ENCODE results near the gene BEX4.

Gene BEX4

GRCh38 chrX:103210056-103210455 is 4.9 kb upstream of the BEX4 start:
- H3K9me2 ChIP-seq (replicated peaks; ENCODE audit: control insufficient read depth, low read length), result no peaks in the 10 kb centered on the region
- H3F3A ChIP-seq (ENCODE audit: control insufficient read depth, insufficient read depth), result no peaks in the 10 kb centered on the region
- H3K4me1 ChIP-seq (ENCODE audit: control insufficient read depth, low read length), result no peaks in the 10 kb centered on the region
- H3K36me3 ChIP-seq (ENCODE audit: control insufficient read depth, low read length), result no peaks in the 10 kb centered on the region
- no peaks in the 10 kb centered on the region for H3K27me3 ChIP-seq (ENCODE audit: control insufficient read depth, low read length)
- H4K20me1 ChIP-seq (ENCODE audit: control insufficient read depth, insufficient read depth, low read depth, low read length), result no peaks in the 10 kb centered on the region
- H3K79me2 ChIP-seq (ENCODE audit: control insufficient read depth, low read length), result no peaks in the 10 kb centered on the region
- H3K4me2 ChIP-seq (ENCODE audit: low read length), result no peak overlapping the region
- no peak overlapping the region for H3K4me3 ChIP-seq (ENCODE audit: low read length)
- no peaks in the 10 kb centered on the region for H3K9me3 ChIP-seq (ENCODE audit: control insufficient read depth, insufficient read depth, low read length)
- TF ChIP-seq EZH2phosphoT487 (IDR thresholded peaks at IDR 0.05; ENCODE audit: borderline replicate concordance, low read length), result no peak
- H3K27ac ChIP-seq (ENCODE audit: low read depth, low read length), result no peak overlapping the region

- H3K27me3 ChIP-seq (ENCODE audit: control insufficient read depth, low read length), result no peaks in the 10 kb centered on the region
- no peaks in the 10 kb centered on the region for H3F3A ChIP-seq (ENCODE audit: control insufficient read depth, insufficient read depth)
- no peaks in the 10 kb centered on the region for H3K79me2 ChIP-seq (ENCODE audit: control insufficient read depth, low read length)
- H3K4me1 ChIP-seq (ENCODE audit: control insufficient read depth, low read length), result no peaks in the 10 kb centered on the region
- no peaks in the 10 kb centered on the region for H3K9me2 ChIP-seq (replicated peaks; ENCODE audit: control insufficient read depth, low read length)
- no peaks in the 10 kb centered on the region for H4K20me1 ChIP-seq (ENCODE audit: control insufficient read depth, insufficient read depth, low read depth, low read length)
- no peak overlapping the region for H3K4me3 ChIP-seq (ENCODE audit: low read length)
- no peak overlapping the region for H3K4me2 ChIP-seq (ENCODE audit: low read length)
- TF ChIP-seq CTCF (IDR thresholded peaks at IDR 0.05; ENCODE audit: low read depth, low read length, poor library complexity, severe bottlenecking) (peak; percentile 50), EZH2phosphoT487 (IDR thresholded peaks at IDR 0.05; ENCODE audit: borderline replicate concordance, low read length) (no peak)
- no peaks in the 10 kb centered on the region for H3K9me3 ChIP-seq (ENCODE audit: control insufficient read depth, insufficient read depth, low read length)
- no peak overlapping the region for H3K27ac ChIP-seq (ENCODE audit: low read depth, low read length)
- H3K36me3 ChIP-seq (ENCODE audit: control insufficient read depth, low read length), result no peaks in the 10 kb centered on the region
Observed at GRCh38 chrX:103211012-103211715, 3.7 kb upstream of the BEX4 start.

GRCh38 chrX:103212749-103213457 is 2.0 kb upstream of the BEX4 start:
- Histone ChIP-seq H3K4me2 (ENCODE audit: low read length) (no peak overlapping the region), H3K79me2 (ENCODE audit: control insufficient read depth, low read length) (no peaks in the 10 kb centered on the region), H3K9me3 (ENCODE audit: control insufficient read depth, insufficient read depth, low read length) (no peaks in the 10 kb centered on the region), H3K9me2 (replicated peaks; ENCODE audit: control insufficient read depth, low read length) (no peaks in the 10 kb centered on the region), H3K27ac (ENCODE audit: low read depth, low read length) (no peak overlapping the region), H3K4me3 (ENCODE audit: low read length) (no peak overlapping the region), H3F3A (ENCODE audit: control insufficient read depth, insufficient read depth) (no peaks in the 10 kb centered on the region), H3K4me1 (ENCODE audit: control insufficient read depth, low read length) (no peaks in the 10 kb centered on the region), H4K20me1 (ENCODE audit: control insufficient read depth, insufficient read depth, low read depth, low read length) (no peaks in the 10 kb centered on the region), H3K36me3 (ENCODE audit: control insufficient read depth, low read length) (no peaks in the 10 kb centered on the region), H3K27me3 (ENCODE audit: control insufficient read depth, low read length) (no peaks in the 10 kb centered on the region)
- TF ChIP-seq EZH2phosphoT487 (IDR thresholded peaks at IDR 0.05; ENCODE audit: borderline replicate concordance, low read length) (no peak), CTCF (IDR thresholded peaks at IDR 0.05; ENCODE audit: low read depth, low read length, poor library complexity, severe bottlenecking) (no peak)

GRCh38 chrX:103215425-103215991 is 600 bp downstream of the BEX4 start:
- H3K4me1 ChIP-seq (ENCODE audit: control insufficient read depth, low read length), result no peaks in the 10 kb centered on the region
- no peak overlapping the region for H3K27ac ChIP-seq (ENCODE audit: low read depth, low read length)
- H3K27me3 ChIP-seq (ENCODE audit: control insufficient read depth, low read length), result no peaks in the 10 kb centered on the region
- TF ChIP-seq EZH2phosphoT487 (IDR thresholded peaks at IDR 0.05; ENCODE audit: borderline replicate concordance, low read length) (no peak), CTCF (IDR thresholded peaks at IDR 0.05; ENCODE audit: low read depth, low read length, poor library complexity, severe bottlenecking) (no peak)
- H3K9me2 ChIP-seq (replicated peaks; ENCODE audit: control insufficient read depth, low read length), result no peaks in the 10 kb centered on the region
- H3K4me2 ChIP-seq (ENCODE audit: low read length), result no peak overlapping the region
- H3K9me3 ChIP-seq (ENCODE audit: control insufficient read depth, insufficient read depth, low read length), result no peaks in the 10 kb centered on the region
- no peaks in the 10 kb centered on the region for H3K79me2 ChIP-seq (ENCODE audit: control insufficient read depth, low read length)
- no peaks in the 10 kb centered on the region for H3F3A ChIP-seq (ENCODE audit: control insufficient read depth, insufficient read depth)
- H3K36me3 ChIP-seq (ENCODE audit: control insufficient read depth, low read length), result no peaks in the 10 kb centered on the region
- no peak overlapping the region for H3K4me3 ChIP-seq (ENCODE audit: low read length)
- no peaks in the 10 kb centered on the region for H4K20me1 ChIP-seq (ENCODE audit: control insufficient read depth, insufficient read depth, low read depth, low read length)
